Natural killer cell treated with Interleukin-12 subunit alpha and Interleukin-12 subunit beta and Interleukin-15 and Interleukin-18, amount 100 ng/mL, for 72 hours (primary cell): ENCODE results near the gene FGD5. TPM values are rescaled to one million over a fixed set of nuclear protein-coding genes. Genes with fewer than 3 reads are reported as not detected.

Experiments
- ATAC-seq, 2 donors: fragments of 150-1000 bp; cut with Tn5 transposase in 1 of 2; sonication (Bioruptor Pico), chemical (Tn5 transposase) in 1 of 2; 2 replicates each; pipeline ENCODE4 v1.10.0; 2021
- DNase-seq: peaks from one replicate; pipeline ENCODE4 v3.0.0; 2022; ENCODE audit warnings: low spot score
- H3K27ac Mint-ChIP-seq, 2 donors: 1 replicate in 1 of 2; 2 replicates in 1 of 2; pipeline ENCODE4 v1.8.0; 2022; ENCODE audit warnings: mixed read lengths in 2 of 2, mild to moderate bottlenecking in 1 of 2, moderate library complexity in 1 of 2
- H3K27me3 Mint-ChIP-seq, 2 donors: 1 replicate in 1 of 2; 2 replicates in 1 of 2; pipeline ENCODE4 v1.8.0; 2022; ENCODE audit warnings: mixed read lengths in 2 of 2
- H3K36me3 Mint-ChIP-seq: one replicate; pipeline ENCODE4 v1.8.0; 2022; ENCODE audit warnings: mixed read lengths
- H3K4me1 Mint-ChIP-seq, 2 donors: 1 replicate in 1 of 2; 2 replicates in 1 of 2; pipeline ENCODE4 v1.8.0; 2022; ENCODE audit warnings: low read depth in 2 of 2, mixed read lengths in 2 of 2, mild to moderate bottlenecking in 1 of 2
- H3K4me3 Mint-ChIP-seq: one replicate; pipeline ENCODE4 v1.8.0; 2022; ENCODE audit warnings: mixed read lengths
- H3K9me3 Mint-ChIP-seq: 2 replicates; pipeline ENCODE4 v1.8.0; 2022; ENCODE audit warnings: mixed read lengths
- total RNA-seq, 2 donors: library from RNA; stranded (reverse); gene quantifications; one replicate each; pipeline ENCODE4 v1.2.3, GENCODE V29; 2022

Gene FGD5
- total RNA-seq, 2 donors from 2014 or later: not detected

- no peak for DNase-seq
- ATAC-seq: no peak
- H3K36me3 Mint-ChIP-seq: no peaks in the 10 kb centered on the region
- H3K4me3 Mint-ChIP-seq: no peak overlapping the region
- H3K4me1 Mint-ChIP-seq: no peaks in the 10 kb centered on the region
- no peak overlapping the region for H3K27ac Mint-ChIP-seq
- peaks cover 2 to 7% of the 10 kb centered on the region in 2 donors for H3K27me3 Mint-ChIP-seq
- H3K9me3 Mint-ChIP-seq: no peaks in the 10 kb centered on the region
These were observed 45.4 kb downstream of the FGD5 start for GRCh38 chr3:14864131-14864530.

GRCh38 chr3:14866627-14867026 lies 47.9 kb downstream of the FGD5 start:
- DNase-seq (no peak), ATAC-seq (no peak)
- Mint-ChIP-seq H3K9me3 (no peaks in the 10 kb centered on the region), H3K4me1 (no peaks in the 10 kb centered on the region), H3K4me3 (no peak overlapping the region), H3K27ac (no peak overlapping the region), H3K27me3 (peaks cover 13 to 14% of the 10 kb centered on the region in 2 donors), H3K36me3 (no peaks in the 10 kb centered on the region)

- H3K27me3 Mint-ChIP-seq: peaks cover 15 to 21% of the 10 kb centered on the region in 2 donors
- H3K27ac Mint-ChIP-seq: no peak overlapping the region
- H3K4me1 Mint-ChIP-seq: no peaks in the 10 kb centered on the region
- no peaks in the 10 kb centered on the region for H3K36me3 Mint-ChIP-seq
- H3K4me3 Mint-ChIP-seq: no peak overlapping the region
- no peaks in the 10 kb centered on the region for H3K9me3 Mint-ChIP-seq
- ATAC-seq (no peak), DNase-seq (no peak)
These were observed 49.3 kb downstream of the FGD5 start for GRCh38 chr3:14867936-14868570.

- no peaks in the 10 kb centered on the region for H3K4me1 Mint-ChIP-seq
- no peak for DNase-seq
- H3K9me3 Mint-ChIP-seq: no peaks in the 10 kb centered on the region
- H3K27me3 Mint-ChIP-seq: peaks cover 15 to 21% of the 10 kb centered on the region in 2 donors
- ATAC-seq: no peak
- no peak overlapping the region for H3K27ac Mint-ChIP-seq
- no peaks in the 10 kb centered on the region for H3K36me3 Mint-ChIP-seq
- H3K4me3 Mint-ChIP-seq: no peak overlapping the region
These were observed 51.4 kb downstream of the FGD5 start for GRCh38 chr3:14869917-14870782.

- no peaks in the 10 kb centered on the region for H3K9me3 Mint-ChIP-seq
These were observed 52.0 kb downstream of the FGD5 start for GRCh38 chr3:14870783-14871060.

GRCh38 chr3:14871456-14872200 lies 52.9 kb downstream of the FGD5 start:
- ATAC-seq (peak in 1 of 2 donors; percentile 45), DNase-seq (no peak)
- Mint-ChIP-seq H3K27me3 (peaks cover 12 to 21% of the 10 kb centered on the region in 2 donors), H3K9me3 (no peaks in the 10 kb centered on the region), H3K36me3 (no peaks in the 10 kb centered on the region), H3K27ac (no peak overlapping the region), H3K4me3 (no peak overlapping the region), H3K4me1 (no peaks in the 10 kb centered on the region)

More at GRCh38 chr3:14870783-14871060, 52.0 kb downstream of the FGD5 start:
- no peaks in the 10 kb centered on the region for H3K36me3 Mint-ChIP-seq
- no peak overlapping the region for H3K4me3 Mint-ChIP-seq
- DNase-seq (no peak), ATAC-seq (no peak)
- H3K4me1 Mint-ChIP-seq: no peaks in the 10 kb centered on the region
- H3K27me3 Mint-ChIP-seq: peaks cover 15 to 21% of the 10 kb centered on the region in 2 donors
- H3K27ac Mint-ChIP-seq: no peak overlapping the region

- Mint-ChIP-seq H3K27ac (no peak overlapping the region), H3K36me3 (no peaks in the 10 kb centered on the region), H3K4me1 (no peaks in the 10 kb centered on the region), H3K4me3 (no peak overlapping the region), H3K9me3 (no peaks in the 10 kb centered on the region), H3K27me3 (peaks cover 12 to 21% of the 10 kb centered on the region in 2 donors)
- DNase-seq (no peak), ATAC-seq (no peak)
These were observed 53.9 kb downstream of the FGD5 start for GRCh38 chr3:14872706-14873105.

GRCh38 chr3:14874784-14875183 lies 56.0 kb downstream of the FGD5 start:
- peaks cover 0 to 3% of the 10 kb centered on the region in 2 donors for H3K4me1 Mint-ChIP-seq
- H3K36me3 Mint-ChIP-seq: no peaks in the 10 kb centered on the region
- DNase-seq: no peak
- no peak for ATAC-seq
- no peaks in the 10 kb centered on the region for H3K9me3 Mint-ChIP-seq
- H3K27ac Mint-ChIP-seq: no peak overlapping the region
- peaks cover 15% of the 10 kb centered on the region in 2 donors for H3K27me3 Mint-ChIP-seq
- no peak overlapping the region for H3K4me3 Mint-ChIP-seq

- Mint-ChIP-seq H3K4me3 (no peak overlapping the region), H3K9me3 (no peaks in the 10 kb centered on the region), H3K27ac (no peak overlapping the region), H3K4me1 (peaks cover under 1 to 3% of the 10 kb centered on the region in 2 donors), H3K36me3 (no peaks in the 10 kb centered on the region), H3K27me3 (peaks cover 13% of the 10 kb centered on the region in 2 donors)
- DNase-seq (no peak), ATAC-seq (no peak)
These were observed 56.8 kb downstream of the FGD5 start for GRCh38 chr3:14875411-14876175.

GRCh38 chr3:14876921-14877333 lies 58.2 kb downstream of the FGD5 start:
- Mint-ChIP-seq H3K4me3 (no peak overlapping the region), H3K9me3 (no peaks in the 10 kb centered on the region), H3K27ac (no peak overlapping the region), H3K36me3 (no peaks in the 10 kb centered on the region), H3K27me3 (peaks cover 4 to 10% of the 10 kb centered on the region in 2 donors), H3K4me1 (peaks cover 6 to 7% of the 10 kb centered on the region in 2 donors)
- DNase-seq (no peak), ATAC-seq (no peak)

GRCh38 chr3:14877469-14877868 lies 58.7 kb downstream of the FGD5 start:
- Mint-ChIP-seq H3K27ac (no peak overlapping the region), H3K4me1 (peaks cover 6 to 7% of the 10 kb centered on the region in 2 donors), H3K36me3 (no peaks in the 10 kb centered on the region), H3K4me3 (no peak overlapping the region), H3K27me3 (peaks cover 0 to 10% of the 10 kb centered on the region in 2 donors), H3K9me3 (no peaks in the 10 kb centered on the region)
- ATAC-seq (no peak), DNase-seq (no peak)

GRCh38 chr3:14879211-14879874 lies 60.6 kb downstream of the FGD5 start:
- H3K36me3 Mint-ChIP-seq: no peaks in the 10 kb centered on the region
- H3K4me3 Mint-ChIP-seq: no peak overlapping the region
- no peaks in the 10 kb centered on the region for H3K9me3 Mint-ChIP-seq
- DNase-seq (no peak), ATAC-seq (no peak)
- H3K27ac Mint-ChIP-seq: no peak overlapping the region
- peaks cover 14 to 18% of the 10 kb centered on the region in 2 donors for H3K27me3 Mint-ChIP-seq
- peaks cover 6 to 10% of the 10 kb centered on the region in 2 donors for H3K4me1 Mint-ChIP-seq
